ENCODE measurements around the gene MBNL1. TPM values are rescaled to one million over a fixed set of nuclear protein-coding genes. Genes with fewer than 3 reads are reported as not detected.

MBNL1 gene
- total RNA-seq, 1 experiment from 2014 or later: 68.6 TPM

GRCh38 chr3:152309031-152309430 lies 40.3 kb downstream of the MBNL1 start:
- DNase-seq: no peak
- ChIA-PET POLR2A (no interaction called here), CTCF (interaction anchor here (0.6 to 0.8 kb wide), 2 partner anchors 11 to 36 kb away, joined by 3 to 4 read pairs; no protein-coding TSS in a partner anchor)
- Histone ChIP-seq H3K36me3 (ENCODE audit: control insufficient read depth, insufficient read depth, low read length) (no peaks in the 10 kb centered on the region), H3K9me3 (no peaks in the 10 kb centered on the region), H3K4me1 (peaks cover 66% of the 10 kb centered on the region), H3K27me3 (replicated peaks; ENCODE audit: control insufficient read depth, insufficient read depth, low read length) (no peaks in the 10 kb centered on the region), H3K4me3 (ENCODE audit: low read depth, low read length) (no peak overlapping the region)
- H3K27me3 Mint-ChIP-seq (ENCODE audit: insufficient read depth, unreplicated experiment): no peaks in the 10 kb centered on the region
- intact Hi-C loops (cut with micrococcal nuclease; ENCODE audit: unreplicated experiment): loop anchor here (5.0 to 10.0 kb wide), 2 partner anchors 83 to 116 kb away; no protein-coding TSS in a partner anchor
- no peaks in the 10 kb centered on the region for H3K36me3 Mint-ChIP-seq (ENCODE audit: insufficient read depth, unreplicated experiment)
- no peak overlapping the region for H3K4me3 Mint-ChIP-seq (ENCODE audit: unreplicated experiment)
- peak overlapping the region; percentile 79 for H3K27ac Mint-ChIP-seq (ENCODE audit: unreplicated experiment)
- no TSS peak for BruUV-seq (replicated peaks)
- H3K9me3 Mint-ChIP-seq (ENCODE audit: unreplicated experiment): no peaks in the 10 kb centered on the region
- no peak for TF ChIP-seq CTCF (IDR thresholded peaks at IDR 0.05; ENCODE audit: insufficient read depth in 1 of 2, low read depth in 1 of 2, low read length in 1 of 2, severe bottlenecking in 1 of 2, unreplicated experiment in 1 of 2)
- peaks cover 17% of the 10 kb centered on the region for H3K4me1 Mint-ChIP-seq (ENCODE audit: low read depth, unreplicated experiment)

DNA sequence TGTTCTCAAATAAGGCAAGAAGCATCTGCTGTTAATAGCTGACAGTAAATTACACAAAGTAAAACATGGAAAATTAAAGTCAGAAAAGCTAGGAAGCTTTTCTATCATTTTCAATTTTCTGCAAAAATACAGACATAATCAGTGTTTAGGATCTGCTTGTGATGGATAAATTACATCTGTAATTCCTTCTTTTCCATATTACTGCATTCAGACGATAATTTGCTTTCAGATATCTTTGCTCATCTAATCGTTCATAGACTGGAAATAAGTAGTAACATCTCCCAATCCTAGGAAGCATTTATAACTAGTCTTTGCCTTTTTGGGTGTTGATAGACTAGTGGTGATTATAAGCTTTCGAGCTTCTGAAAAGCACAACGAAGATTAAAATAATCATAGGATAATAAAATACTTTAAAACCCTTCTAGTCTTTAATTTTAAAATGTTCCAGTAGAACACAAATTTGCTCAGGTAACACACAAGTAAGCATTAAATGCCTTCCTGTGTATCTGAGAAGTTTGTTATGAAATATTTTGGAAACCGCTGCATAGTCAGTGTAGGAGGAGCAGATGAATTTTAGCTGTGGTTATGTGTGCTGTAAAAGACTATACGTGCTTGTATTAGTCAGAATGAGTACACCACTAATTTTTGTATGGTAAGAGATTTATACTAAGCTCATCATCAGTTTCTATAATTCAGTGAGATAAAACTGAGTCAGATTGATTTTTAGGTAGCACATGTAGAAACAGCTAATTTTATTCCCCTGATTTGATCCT lies 41.0 kb downstream of the MBNL1 start:
- intact Hi-C loops (cut with micrococcal nuclease; ENCODE audit: unreplicated experiment): loop anchor here (5.0 to 10.0 kb wide), 2 partner anchors 83 to 115 kb away; no protein-coding TSS in a partner anchor
- Mint-ChIP-seq H3K27ac (ENCODE audit: unreplicated experiment) (no peak overlapping the region), H3K4me1 (ENCODE audit: low read depth, unreplicated experiment) (peaks cover 17% of the 10 kb centered on the region), H3K27me3 (ENCODE audit: insufficient read depth, unreplicated experiment) (no peaks in the 10 kb centered on the region), H3K4me3 (ENCODE audit: unreplicated experiment) (no peak overlapping the region), H3K9me3 (ENCODE audit: unreplicated experiment) (no peaks in the 10 kb centered on the region), H3K36me3 (ENCODE audit: insufficient read depth, unreplicated experiment) (no peaks in the 10 kb centered on the region)
- TF ChIP-seq CTCF (IDR thresholded peaks at IDR 0.05; ENCODE audit: insufficient read depth in 1 of 2, low read depth in 1 of 2, low read length in 1 of 2, severe bottlenecking in 1 of 2, unreplicated experiment in 1 of 2): no peak
- no peak for DNase-seq
- Histone ChIP-seq H3K9me3 (no peaks in the 10 kb centered on the region), H3K4me3 (ENCODE audit: low read depth, low read length) (no peak overlapping the region), H3K27me3 (replicated peaks; ENCODE audit: control insufficient read depth, insufficient read depth, low read length) (no peaks in the 10 kb centered on the region), H3K36me3 (ENCODE audit: control insufficient read depth, insufficient read depth, low read length) (no peaks in the 10 kb centered on the region), H3K4me1 (peaks cover 59% of the 10 kb centered on the region)
- CTCF ChIA-PET: interaction anchor here (0.5 to 1.1 kb wide), 3 partner anchors 29 to 77 kb away, joined by 3 read pairs; no protein-coding TSS in a partner anchor
- POLR2A ChIA-PET: no interaction called here
- no TSS peak for BruUV-seq (replicated peaks)

GRCh38 chr3:152313430-152313829 lies 44.7 kb downstream of the MBNL1 start:
- H3K4me3 Mint-ChIP-seq (ENCODE audit: unreplicated experiment): no peak overlapping the region
- POLR2A ChIA-PET: no interaction called here

More at GRCh38 chr3:152313430-152313829, 44.7 kb downstream of the MBNL1 start:
- Mint-ChIP-seq H3K36me3 (ENCODE audit: insufficient read depth, unreplicated experiment) (peaks cover 6% of the 10 kb centered on the region), H3K9me3 (ENCODE audit: unreplicated experiment) (no peaks in the 10 kb centered on the region), H3K27me3 (ENCODE audit: insufficient read depth, unreplicated experiment) (no peaks in the 10 kb centered on the region), H3K27ac (ENCODE audit: unreplicated experiment) (no peak overlapping the region), H3K4me1 (ENCODE audit: low read depth, unreplicated experiment) (peaks cover 13% of the 10 kb centered on the region)
- H3K4me1 ChIP-seq: peaks cover 23% of the 10 kb centered on the region
- CTCF ChIA-PET: no interaction called here
- DNase-seq: no peak
- no peak for TF ChIP-seq CTCF (IDR thresholded peaks at IDR 0.05; ENCODE audit: insufficient read depth in 1 of 2, low read depth in 1 of 2, low read length in 1 of 2, severe bottlenecking in 1 of 2, unreplicated experiment in 1 of 2)
- no peak overlapping the region for H3K4me3 ChIP-seq (ENCODE audit: low read depth, low read length)
- intact Hi-C loops (cut with micrococcal nuclease; ENCODE audit: unreplicated experiment): no loop called here
- H3K9me3 ChIP-seq: no peaks in the 10 kb centered on the region
- BruUV-seq (replicated peaks): no TSS peak
- no peaks in the 10 kb centered on the region for H3K36me3 ChIP-seq (ENCODE audit: control insufficient read depth, insufficient read depth, low read length)
- H3K27me3 ChIP-seq (replicated peaks; ENCODE audit: control insufficient read depth, insufficient read depth, low read length): no peaks in the 10 kb centered on the region

Measured in Caco-2 (cell line).